HG03135 (cell line): ENCODE measurements around the gene APC2.
"Not testable (repeated sequence)": the region's sequence is repeated elsewhere in the genome, so short reads cannot be mapped to it uniquely, and the experiment has no call there.

ENCODE experiments used
- ATAC-seq: cut with Tn5 transposase; IDR thresholded peaks from one replicate; pipeline ENCODE4 v1.9.1; 2021; ENCODE audit warnings: mild to moderate bottlenecking, moderate library complexity; ENCODE audit not compliant: unreplicated experiment

Gene APC2

DNA sequence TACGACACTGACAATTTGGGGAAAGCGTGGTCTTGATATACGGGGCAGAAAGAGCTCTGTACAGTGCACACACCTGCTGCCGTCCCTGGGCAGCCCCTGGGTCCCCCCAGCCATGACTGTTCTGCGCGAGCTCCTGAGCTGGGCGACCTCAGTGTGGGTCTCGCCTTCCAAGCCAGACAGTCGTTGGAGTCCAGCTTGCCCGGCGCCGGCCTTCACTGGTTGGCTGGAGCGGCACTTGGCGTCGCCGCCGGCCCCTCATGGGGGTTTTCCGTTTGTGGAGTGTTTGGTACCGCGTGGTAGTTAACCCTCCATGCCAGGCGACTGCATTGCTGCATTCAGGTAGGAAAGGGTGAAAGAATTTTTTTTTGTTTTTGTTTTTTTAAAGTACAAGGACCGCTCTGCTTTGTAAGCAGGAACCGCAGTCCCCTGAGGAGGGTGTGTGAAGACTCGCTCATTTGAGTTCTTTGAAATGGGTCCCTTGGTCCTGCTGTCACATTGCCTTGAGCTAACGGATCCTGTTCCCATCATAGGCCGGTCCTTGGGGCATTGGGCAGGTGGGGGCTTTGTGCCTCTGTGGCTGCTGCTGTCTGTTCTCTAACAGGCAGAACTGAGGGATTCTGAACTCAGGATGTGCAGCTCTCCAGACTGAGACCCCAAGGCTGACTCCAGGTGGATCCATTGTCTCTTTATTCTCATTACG lies 22.6 kb upstream of the APC2 start:
- ATAC-seq = no peak

DNA sequence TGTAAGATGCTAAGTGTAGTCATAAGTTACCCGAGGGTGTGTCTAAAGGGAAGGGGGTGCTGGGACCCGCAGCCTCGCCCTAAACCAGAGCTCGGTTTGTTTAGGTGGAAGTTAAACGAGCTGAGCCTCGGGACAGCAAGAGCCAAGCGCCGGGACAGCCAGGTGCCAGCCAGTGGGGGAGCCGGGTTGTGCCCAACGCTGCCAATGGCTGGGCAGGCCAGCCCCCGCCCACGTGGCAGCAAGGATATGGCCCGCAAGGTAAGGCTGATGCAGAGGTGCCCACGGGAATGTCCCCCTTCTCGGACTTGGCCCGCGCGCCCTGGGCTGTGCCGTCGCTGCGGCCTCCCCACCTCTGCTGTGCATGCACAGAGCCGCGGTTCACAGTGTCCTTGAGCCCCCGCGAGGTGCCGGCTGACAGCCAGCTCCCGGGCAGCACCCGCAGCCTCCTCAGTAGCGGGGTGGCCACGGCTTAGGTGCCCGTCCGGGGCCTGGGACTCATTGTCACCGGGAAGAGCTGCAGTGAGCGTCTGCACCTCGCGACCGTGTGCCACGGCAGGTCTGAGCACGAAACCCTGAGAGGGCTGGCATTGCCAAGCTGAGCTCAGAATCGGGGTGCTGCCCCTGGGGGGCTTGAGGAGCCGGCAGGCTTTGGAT lies 21.1 kb upstream of the APC2 start:
- ATAC-seq = no peak

DNA sequence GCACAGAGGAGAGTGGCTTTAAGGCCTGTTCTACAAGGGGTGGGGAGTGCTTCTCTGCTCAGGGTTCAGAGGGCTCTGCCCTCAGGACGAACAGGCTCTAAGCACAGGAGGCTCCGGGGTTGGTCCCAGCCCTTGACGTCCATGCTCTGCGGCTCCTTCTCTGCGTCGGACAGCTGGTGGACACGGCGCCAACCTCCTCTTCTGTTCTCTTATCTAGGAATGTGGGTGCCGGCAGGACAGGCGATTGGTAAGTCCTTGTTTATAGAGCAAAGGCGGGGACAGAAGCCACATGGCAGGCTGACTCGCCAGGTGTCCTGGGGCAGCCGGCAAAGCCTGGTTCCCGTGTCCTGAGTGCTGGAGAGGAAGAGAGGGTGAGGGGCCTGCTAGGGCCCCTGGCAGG lies 20.2 kb upstream of the APC2 start:
- no peak for ATAC-seq

DNA sequence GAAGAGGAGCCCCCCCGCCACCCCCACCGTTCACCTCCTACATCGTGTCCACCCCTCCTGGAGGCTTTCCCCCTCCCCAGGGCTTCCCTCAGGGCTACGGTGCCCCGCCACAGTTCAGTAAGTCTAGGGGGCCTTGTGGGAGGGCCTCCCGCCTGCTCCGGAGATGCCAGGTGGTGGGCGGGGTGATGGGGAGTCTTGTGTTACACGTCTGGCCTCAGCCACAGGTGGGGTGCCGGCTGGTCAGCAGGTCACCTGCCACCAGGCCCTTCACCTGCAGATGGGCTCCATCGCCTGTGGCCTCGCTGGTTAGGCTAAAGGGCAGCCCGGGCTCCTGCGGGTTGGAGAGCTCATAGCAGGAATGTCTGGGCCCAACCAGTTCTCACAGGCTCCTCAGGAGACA lies 19.7 kb upstream of the APC2 start:
- ATAC-seq = no peak

DNA sequence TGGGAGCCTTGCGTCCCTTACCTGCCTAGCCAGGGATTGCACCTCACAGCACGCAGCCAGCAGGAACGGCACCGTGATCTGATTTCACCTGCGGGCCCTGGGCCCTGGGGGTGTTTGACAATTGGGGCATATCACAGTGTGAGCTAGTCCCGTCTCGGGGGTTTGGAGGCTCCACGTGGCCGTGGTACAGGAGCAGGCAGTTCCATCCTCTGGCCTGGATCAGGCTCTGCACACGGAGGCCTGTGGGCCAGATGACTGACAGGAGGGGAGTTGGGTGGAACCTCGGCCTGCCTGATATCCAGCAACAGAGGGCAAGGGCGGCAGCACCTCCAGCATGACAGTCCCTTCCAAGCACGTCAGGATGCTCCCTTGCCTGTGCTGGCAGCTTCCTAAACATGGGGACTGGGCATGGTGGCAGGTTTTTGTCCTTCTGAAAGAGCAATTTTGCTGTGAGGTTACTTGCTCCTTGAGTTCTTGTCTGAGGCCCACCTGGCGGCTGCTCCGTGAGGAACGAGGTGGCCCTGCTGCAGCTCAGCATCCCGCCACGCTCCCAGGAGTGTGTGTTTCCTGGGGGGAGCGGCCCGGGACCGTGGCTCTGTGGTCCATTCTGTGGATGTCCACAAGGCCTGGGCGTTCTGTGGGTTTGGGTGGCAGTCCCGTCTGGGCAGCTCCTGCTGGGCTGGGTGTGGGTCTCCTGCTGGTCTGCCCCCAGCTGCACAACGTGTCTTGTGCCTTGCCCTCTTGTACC lies 18.0 kb upstream of the APC2 start:
- ATAC-seq = no peak

DNA sequence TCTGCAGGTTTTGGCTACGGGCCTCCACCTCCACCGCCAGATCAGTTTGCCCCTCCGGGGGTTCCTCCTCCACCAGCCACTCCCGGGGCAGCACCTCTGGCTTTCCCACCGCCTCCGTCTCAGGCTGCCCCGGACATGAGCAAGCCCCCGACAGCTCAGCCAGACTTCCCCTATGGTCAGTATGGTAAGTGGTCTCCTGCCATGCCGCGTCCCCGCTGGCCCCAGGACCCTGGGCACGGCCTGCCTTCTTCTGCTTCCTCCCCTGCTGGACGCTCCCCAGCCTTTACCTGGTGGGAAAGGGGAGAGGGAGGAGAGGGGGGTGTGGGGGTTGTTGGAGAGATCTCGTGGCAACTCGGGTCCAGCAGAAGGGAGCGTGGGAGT lies 17.4 kb upstream of the APC2 start:
- ATAC-seq = no peak

DNA sequence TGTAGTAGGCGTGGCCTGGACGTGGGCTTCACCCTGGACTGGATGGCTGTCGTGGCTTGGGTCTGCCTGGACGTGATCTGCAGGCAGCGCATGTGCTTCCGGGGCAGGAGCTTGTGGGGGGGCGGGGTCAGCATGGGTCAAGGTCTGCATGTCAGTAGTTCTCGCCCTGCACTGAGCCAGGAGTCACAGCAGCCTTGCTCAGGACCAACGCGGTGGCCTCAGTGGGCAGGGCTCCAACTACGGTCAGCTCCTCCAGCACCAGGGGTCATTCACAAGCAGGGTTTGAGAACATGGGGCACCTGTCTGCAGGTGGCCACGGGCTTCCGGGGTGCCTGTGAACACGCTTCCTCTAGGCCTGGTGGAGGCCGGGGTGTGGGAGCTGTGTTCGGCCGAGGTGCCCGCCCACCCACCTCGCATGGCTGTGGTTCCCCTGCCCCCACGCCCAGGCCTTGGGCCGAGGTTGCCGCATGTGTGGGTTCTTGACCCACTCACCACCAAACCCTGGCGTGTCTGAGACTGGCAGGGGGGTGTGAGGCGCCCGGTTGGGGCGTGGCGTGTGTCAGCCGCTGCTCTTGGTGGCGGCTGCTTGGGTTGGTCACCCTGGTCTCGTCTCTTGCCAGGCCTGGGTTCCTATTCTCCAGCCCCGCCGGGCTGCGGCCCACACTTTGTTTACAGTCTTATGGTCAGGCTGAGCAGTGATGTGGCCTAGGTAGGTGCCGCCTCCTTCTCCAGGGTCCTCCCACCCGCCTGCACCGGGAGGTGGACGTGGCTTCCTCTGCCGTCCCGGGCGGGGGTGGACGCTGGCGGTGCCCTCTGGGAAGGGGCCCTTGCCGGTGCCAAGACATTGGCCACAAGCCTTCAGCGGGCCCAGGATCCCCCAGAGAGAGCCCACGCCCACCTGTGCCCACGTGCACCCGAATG lies 16.5 kb upstream of the APC2 start:
- no peak for ATAC-seq

DNA sequence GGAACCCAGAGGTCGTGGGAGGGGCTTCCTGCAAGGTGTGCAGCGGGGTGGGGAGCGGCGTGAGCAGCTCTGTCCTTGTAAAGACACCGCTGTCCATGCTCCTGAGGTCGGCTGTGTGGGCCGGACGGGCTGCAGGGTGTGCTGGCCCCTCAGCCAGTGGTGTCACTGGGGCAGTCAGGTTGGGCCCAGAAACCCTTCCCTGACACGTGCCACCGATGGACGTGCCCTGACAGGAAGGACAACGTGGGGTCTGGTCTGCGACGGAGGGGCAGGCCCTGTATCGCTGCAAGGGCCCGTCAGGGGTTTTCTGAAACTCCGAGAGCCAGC lies 15.9 kb upstream of the APC2 start:
- no peak for ATAC-seq

DNA sequence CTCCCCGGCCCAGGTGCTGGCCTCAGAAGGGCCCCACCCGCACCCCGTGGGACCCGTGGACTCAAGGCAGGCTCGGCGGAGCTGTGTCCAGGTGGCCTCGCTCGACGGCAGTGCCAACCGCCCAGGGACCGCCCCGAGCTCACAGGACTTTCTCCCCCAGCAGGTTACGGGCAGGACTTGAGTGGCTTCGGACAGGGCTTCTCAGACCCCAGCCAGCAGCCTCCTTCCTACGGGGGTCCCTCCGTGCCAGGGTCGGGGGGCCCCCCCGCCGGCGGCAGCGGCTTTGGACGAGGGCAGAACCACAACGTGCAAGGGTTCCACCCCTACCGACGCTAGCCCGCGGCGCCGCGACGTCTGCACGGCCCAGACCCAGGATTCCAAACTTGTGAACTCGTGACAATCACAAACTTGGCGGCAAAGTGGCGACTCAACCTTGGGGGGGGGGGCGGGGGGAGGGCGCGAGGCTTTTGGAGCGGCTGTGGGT lies 15.3 kb upstream of the APC2 start:
- no peak for ATAC-seq

DNA sequence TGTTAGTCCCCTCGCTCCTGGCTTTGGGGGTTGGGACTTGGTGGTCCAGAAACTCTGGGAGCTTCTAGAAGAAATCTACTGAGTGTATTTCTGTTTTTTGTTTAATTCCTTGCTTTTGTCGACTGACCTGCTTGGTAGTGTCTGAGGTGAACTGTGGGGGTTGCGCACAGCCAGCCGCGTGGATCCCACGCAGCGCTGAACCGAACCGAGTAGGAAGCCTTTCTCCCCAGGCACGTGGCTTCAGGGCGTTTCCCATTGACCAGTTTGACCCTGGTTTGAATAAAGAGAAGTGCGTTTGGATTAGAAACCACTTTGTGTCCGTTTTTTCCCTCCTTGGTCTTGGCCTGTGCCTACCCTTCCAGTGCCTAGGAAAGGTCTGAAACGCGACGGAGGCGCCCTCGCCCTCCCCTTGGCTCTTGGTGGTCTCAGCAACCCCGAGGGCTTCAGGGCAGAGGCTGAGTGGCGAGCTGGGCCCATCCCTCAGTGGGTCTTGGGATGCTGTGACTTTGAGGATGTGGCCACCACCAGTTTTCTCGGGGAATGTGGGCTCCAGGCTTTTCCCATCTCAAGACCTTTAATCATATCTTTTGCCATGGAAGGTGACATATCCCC lies 14.4 kb upstream of the APC2 start:
- no peak for ATAC-seq

DNA sequence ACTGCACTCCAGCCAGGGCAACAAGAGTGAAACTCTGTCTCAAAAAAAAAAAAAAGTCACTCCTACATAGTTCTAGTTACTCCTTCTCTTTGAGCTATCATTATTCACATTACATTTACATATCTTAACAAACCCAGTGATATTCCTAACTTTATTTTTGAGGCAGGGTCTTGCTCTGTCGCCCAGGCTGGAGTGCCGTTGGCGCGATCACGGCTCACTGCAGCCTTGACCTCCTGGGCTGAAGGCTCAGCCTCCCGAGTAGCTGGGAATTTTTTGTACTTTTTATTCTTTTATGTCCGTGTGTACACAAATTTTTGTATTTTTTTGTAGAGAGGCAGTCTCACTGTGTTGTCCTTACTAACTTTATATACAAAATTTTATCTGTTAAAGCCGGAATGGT lies 12.3 kb upstream of the APC2 start:
- no peak for ATAC-seq

DNA sequence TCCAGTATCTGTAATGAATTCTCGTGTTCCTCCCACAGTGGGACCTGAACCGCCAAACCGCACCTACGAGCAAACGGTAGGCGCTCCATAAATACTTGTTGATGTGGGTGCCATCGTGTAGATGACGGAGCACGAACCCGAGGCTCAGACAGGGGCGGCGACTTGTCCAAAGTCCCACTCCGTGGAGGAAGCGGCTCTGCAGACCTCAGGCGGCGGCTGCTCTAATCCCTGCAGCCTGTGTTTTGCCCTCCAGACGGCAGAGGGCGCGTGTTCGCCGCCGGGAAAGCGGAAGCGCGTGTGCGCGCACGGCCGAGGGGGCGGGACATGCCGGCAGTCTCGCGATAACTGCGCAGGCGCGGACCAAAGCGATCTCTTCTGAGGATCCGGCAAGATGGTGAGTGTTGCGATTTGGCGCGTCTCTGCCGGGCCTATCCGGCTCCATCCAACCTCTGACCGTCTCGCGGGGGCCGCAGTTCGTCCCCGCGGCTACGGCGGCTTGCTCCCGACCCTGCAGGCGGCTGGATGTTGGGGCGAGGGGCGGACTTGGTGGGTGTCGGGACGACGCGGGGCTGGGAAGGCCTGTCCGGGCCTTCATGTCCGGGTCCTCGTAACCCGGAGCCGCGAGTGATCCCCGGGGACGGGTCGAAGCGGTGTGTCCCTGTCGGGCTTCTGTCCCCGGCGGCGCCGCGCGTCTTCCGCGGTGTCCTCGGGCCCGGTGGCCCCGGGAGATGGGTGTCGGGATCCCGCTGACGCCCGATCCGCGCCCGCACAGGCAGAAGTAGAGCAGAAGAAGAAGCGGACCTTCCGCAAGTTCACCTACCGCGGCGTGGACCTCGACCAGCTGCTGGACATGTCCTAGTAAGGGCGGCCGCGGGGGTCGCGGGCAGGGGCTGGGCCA lies 11.6 kb upstream of the APC2 start, which contains the start of gene RPS15:
TSS of gene RPS15 (plus strand) at position 362 of the 898 bp plus-strand sequence. CDS start at position 392, 30 bp downstream.
- ATAC-seq = peak; percentile 79

DNA sequence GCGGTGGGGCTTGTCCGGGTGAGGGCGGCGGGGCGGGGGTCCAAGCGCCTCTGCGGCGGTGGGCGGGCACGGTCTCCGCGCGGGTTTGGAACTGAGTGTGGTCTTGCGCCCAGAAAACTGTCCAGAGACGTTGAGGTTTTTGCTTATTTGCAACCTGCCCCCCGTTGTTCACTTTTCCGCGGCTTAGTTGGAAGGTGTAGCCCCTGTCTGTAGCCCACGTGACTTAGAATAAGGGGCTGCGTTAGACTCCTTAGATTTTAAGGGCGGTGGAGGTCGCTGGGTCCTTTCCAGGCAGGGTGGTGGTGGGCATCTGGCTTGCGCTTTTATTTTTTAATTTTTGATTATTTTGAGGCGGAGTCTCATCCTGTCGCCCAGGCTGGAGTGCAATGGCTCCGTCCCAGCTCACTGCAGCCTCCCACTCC lies 11.0 kb upstream of the APC2 start:
- ATAC-seq = peak; percentile 9

DNA sequence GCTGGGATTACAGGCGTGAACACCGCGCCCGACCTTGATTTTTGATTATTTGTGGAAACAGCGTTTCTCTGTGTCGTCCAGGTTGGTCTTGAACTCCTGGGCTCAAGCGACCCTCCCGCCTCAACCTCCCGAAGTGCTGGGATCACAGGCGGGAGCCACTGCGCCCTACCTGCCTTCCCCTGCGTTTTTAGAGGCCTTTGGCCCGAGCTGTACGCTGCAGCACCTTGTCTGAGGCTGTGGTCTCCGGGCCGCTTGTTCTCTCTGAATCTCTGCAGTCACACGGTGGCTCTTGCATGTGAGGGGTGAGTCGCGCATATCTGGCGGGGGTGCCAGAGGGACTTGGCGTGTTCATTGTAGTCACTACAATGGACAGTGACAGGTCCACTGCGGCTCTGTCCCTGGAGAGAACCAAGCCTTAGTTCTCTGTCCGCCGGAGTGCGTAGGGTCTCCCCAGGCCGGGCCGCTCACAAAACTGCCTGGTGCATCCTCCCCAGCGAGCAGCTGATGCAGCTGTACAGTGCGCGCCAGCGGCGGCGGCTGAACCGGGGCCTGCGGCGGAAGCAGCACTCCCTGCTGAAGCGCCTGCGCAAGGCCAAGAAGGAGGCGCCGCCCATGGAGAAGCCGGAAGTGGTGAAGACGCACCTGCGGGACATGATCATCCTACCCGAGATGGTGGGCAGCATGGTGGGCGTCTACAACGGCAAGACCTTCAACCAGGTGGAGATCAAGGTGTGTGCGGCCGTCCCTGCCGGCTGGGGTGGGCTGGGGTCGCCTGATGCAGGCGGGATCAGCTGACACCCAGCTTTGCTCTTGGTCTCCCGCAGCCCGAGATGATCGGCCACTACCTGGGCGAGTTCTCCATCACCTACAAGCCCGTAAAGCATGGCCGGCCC lies 10.2 kb upstream of the APC2 start:
- not testable (repeated sequence) for ATAC-seq

DNA sequence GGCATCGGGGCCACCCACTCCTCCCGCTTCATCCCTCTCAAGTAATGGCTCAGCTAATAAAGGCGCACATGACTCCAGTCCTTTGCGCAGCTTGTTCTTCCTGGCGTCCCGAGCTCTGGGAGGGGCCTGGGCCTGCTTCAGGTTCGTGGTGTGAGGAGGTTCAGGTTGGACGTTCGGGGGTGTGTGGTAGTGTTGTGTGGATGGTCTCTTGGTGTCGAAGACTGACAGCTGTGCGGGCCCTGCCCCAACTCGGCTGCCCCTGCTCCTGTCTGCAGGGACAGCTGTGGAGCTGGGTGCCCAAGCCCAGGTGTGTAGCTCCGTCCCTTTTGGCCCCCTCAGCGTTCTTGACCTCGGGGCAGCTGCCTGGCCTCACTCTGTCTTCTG lies 9.5 kb upstream of the APC2 start:
- no peak for ATAC-seq

DNA sequence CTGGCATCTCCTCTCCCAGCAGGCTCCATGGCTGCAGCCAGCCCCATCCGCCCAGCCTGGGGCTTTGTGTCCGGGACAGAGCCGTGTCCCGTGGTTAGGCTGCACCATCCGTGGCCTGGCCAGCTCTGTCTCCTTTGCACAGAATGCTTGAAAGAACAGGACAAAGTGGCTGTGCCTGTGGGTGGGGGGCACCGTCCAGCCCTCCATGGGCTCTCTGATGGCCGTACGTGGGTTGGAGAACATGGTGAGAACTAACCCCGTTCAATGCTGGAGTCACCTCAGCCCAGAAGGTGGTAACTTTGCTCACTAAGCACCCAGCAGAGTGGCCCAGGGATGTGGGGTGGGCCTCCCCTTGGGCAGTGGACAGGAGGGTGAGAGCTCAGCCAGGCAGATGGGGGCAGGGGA lies 8.9 kb upstream of the APC2 start:
- no peak for ATAC-seq

DNA sequence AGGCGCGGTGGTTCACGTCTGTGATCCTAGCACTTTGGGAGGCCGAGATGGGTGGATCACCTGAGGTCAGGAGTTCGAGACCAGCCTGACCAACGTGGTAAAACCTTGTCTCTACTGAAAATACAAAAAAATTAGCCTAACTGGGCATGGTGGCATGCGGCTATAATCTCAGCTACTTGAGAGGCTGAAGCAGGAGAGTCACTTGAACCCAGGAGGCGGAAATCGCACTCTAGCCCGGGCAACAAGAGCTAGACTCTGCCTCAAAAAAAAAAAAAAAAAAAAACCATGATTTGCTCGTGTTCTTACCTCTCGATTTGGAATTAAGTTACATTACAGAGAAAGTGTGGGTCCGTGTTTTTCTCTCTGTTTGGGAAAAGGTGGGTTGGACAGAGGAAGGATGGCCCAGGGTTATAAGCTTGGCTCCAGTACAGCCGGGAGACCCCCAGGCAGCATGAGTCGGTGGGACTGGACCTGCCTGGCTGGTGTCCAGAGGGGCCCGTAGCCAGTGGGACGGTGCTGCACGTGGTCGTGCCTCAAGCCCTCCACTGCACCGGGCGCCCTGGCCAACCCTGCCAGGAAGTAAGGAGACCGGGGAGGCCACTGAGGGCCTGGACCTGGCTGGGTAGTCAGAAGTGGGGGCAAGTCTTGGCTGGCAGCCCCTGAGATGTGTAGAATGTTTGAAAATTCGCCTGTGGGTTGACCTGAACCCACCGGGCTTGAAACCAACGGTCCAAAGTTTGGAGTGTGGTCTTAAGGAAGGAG lies 8.1 kb upstream of the APC2 start:
- ATAC-seq = no peak
